Measurements from ENCODE around the gene MLKL. TPM values are rescaled to one million over a fixed set of nuclear protein-coding genes. Genes with fewer than 3 reads are reported as not detected.

The MLKL gene
- total and polyA plus RNA-seq, 2 of the 13 experiments (the other 11 are each of a cell fraction or from before 2014, with no cell fraction given) = 6.4 to 10.7 TPM

- TF ChIP-seq ZBTB7B (CRISPR knock-in tag; IDR thresholded peaks at IDR 0.05) (no peak), KLF13 (CRISPR knock-in tag; IDR thresholded peaks at IDR 0.05) (0 out of 2 replicates have a peak, but pooled peaks have one; percentile 56), FOXM1 (CRISPR knock-in tag; IDR thresholded peaks at IDR 0.05) (no peak), ZNF629 (CRISPR knock-in tag; conservative IDR thresholded peaks at IDR 0.05) (no peak; the same call in 1 of the 2 replicates), ZSCAN12 (CRISPR knock-in tag; IDR thresholded peaks at IDR 0.05) (peak; percentile 82), GATAD1 (CRISPR knock-in tag; IDR thresholded peaks at IDR 0.05) (peak; percentile 93), NFKBIZ (CRISPR knock-in tag; IDR thresholded peaks at IDR 0.05) (no peak), ZBTB40 (IDR thresholded peaks at IDR 0.05) (peak; percentile 71), ZBTB40 (CRISPR knock-in tag; IDR thresholded peaks at IDR 0.05) (peak; percentile 79), ZC3H4 (CRISPR knock-in tag; IDR thresholded peaks at IDR 0.05; ENCODE audit: borderline replicate concordance) (no peak), ZNF331 (CRISPR knock-in tag; IDR thresholded peaks at IDR 0.05) (peak; percentile 75), NR2F1 (CRISPR knock-in tag; IDR thresholded peaks at IDR 0.05) (no peak), NCOA5 (CRISPR knock-in tag; IDR thresholded peaks at IDR 0.05) (no peak), JUNB (CRISPR knock-in tag; IDR thresholded peaks at IDR 0.05; ENCODE audit: borderline replicate concordance) (no peak; the same call in 1 of the 2 replicates), ZNF75D (CRISPR knock-in tag; IDR thresholded peaks at IDR 0.05; ENCODE audit: borderline replicate concordance) (peak; percentile 77; the same call in 1 of the 2 replicates), SMYD3 (CRISPR knock-in tag; IDR thresholded peaks at IDR 0.05) (peak; percentile 33; the same call in 1 of the 2 replicates), ZBTB46 (CRISPR knock-in tag; IDR thresholded peaks at IDR 0.05; ENCODE audit: borderline replicate concordance) (0 out of 2 replicates have a peak, but pooled peaks have one; percentile 61), SP4 (CRISPR knock-in tag; IDR thresholded peaks at IDR 0.05) (peak; percentile 75), ZNF33A (CRISPR knock-in tag; IDR thresholded peaks at IDR 0.05; ENCODE audit: borderline replicate concordance) (no peak; the same call in 1 of the 2 replicates)
These were observed 34.0 kb downstream of the MLKL start, which contains the start of gene RFWD3 (continued) for GRCh38 chr16:74666425-74667254.

All from HepG2 (cell line).